HFFc6 (cell line): ENCODE data around the gene RAB18. TPM values are rescaled to one million over a fixed set of nuclear protein-coding genes. Genes with fewer than 3 reads are reported as not detected.
A peak's percentile ranks its signal among the peaks of the same experiment; 100 is the strongest.

Experiments used
- DNase-seq: peaks from one replicate; pipeline ENCODE4 v3.0.0-alpha.2; 2018
- H3K27ac Mint-ChIP-seq: 2 replicates; pipeline ENCODE4 v1.8.0; 2020; ENCODE audit warnings: mild to moderate bottlenecking, mixed read lengths
- H3K27me3 Mint-ChIP-seq: 2 replicates; pipeline ENCODE4 v1.8.0; 2021; ENCODE audit warnings: mild to moderate bottlenecking, moderate library complexity, mixed read lengths; ENCODE audit not compliant: insufficient read depth
- H3K36me3 Mint-ChIP-seq: 2 replicates; pipeline ENCODE4 v1.8.0; 2021; ENCODE audit warnings: low read depth, mixed read lengths
- H3K4me1 Mint-ChIP-seq: 2 replicates; pipeline ENCODE4 v1.8.0; 2020; ENCODE audit warnings: low read depth, mixed read lengths
- H3K4me3 Mint-ChIP-seq: 2 replicates; pipeline ENCODE4 v1.8.0; 2020; ENCODE audit warnings: mild to moderate bottlenecking, moderate library complexity, mixed read lengths
- H3K9me3 Mint-ChIP-seq: 2 replicates; pipeline ENCODE4 v1.8.0; 2020; ENCODE audit warnings: mild to moderate bottlenecking, mixed read lengths
- CTCF ChIP-seq: fragments of 200-600 bp; sonication (generic); IDR thresholded peaks from 2 replicates; pipeline ENCODE4 v1.5.0; 2021; ENCODE audit warnings: antibody characterized with exemption, mild to moderate bottlenecking
- long read RNA-seq: library from polyadenylated mRNA; unstranded; transcript quantifications from one replicate; pipeline ENCODE4 v2.0.0, GENCODE V29; 2019
- total RNA-seq, 6 experiments: library from RNA; stranded (reverse); fragmentation: NEBNext Ultra II Directional; extraction: Animal tissue kit (Norgen Biotek cat#: 25700); gene quantifications; 2 replicates in 1 of 6; 3 replicates in 5 of 6; pipeline ENCODE4 v1.2.3, GENCODE V29; 2021

Gene RAB18
- 100 to 1,000 TPM; 122 to 164 (median 144) TPM for total RNA-seq
- long read RNA-seq, full-length matches to known transcripts, result 159 of 176 reads
- long read RNA-seq, partial matches to known transcripts, result 13 of 176 reads
- long read RNA-seq, other reads (novel, unspliced or antisense), result 4 of 176 reads

DNA sequence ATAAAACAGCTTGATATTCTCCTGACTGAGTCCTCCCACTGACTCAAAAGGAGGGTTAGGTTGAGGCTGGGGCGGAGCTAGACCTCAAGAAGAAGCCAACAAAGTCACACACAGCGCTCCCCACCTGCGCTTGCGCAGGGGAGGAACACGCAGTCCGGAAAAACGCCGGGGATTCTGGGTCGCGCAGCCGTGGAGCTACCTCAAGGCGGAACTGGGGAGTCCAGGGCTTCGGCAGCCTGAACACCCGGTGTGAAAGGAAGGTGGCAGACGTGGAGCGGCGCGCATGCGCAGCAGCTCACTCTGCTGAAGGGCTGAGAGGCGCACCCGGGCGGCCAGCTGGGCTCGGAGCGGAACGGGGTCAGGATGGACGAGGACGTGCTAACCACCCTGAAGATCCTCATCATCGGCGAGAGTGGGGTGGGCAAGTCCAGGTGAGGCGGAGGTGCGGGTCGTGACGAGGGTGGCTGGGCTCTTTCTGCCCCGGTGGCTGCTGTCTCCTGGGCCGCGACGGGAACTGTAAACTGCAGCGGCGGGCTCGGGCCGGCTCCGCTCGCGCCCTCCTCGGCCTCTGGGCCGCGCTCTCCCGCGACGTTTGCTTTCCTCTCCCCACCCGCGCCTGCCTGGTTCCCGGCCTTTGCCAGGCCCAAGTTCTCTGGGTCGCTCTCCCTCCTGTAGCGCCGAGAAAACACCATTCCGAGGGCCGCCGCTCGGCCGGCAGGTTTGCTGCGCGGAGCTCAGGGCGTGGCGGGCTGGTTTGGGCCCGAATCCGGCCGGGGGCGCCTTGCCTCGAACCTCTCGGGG is at the start of gene RAB18:
Gene RAB18, plus strand, starts transcription at position 298 of the 801 bp plus-strand sequence. Its CDS starts 66 bp downstream, at position 364.
- peaks cover 40% of the 10 kb centered on the region for H3K4me1 Mint-ChIP-seq
- peak; percentile 98 for DNase-seq
- peaks cover 25% of the 10 kb centered on the region for H3K36me3 Mint-ChIP-seq
- TF ChIP-seq CTCF, result peak; percentile 18; the same call in 1 of the 2 replicates
- no peaks in the 10 kb centered on the region for H3K9me3 Mint-ChIP-seq
- peaks cover 16% of the 10 kb centered on the region for H3K27me3 Mint-ChIP-seq
- peak within 1 kb of the TSS; percentile 99 for H3K4me3 Mint-ChIP-seq
- H3K27ac Mint-ChIP-seq, result peak within 1 kb of the TSS; percentile 98

DNA sequence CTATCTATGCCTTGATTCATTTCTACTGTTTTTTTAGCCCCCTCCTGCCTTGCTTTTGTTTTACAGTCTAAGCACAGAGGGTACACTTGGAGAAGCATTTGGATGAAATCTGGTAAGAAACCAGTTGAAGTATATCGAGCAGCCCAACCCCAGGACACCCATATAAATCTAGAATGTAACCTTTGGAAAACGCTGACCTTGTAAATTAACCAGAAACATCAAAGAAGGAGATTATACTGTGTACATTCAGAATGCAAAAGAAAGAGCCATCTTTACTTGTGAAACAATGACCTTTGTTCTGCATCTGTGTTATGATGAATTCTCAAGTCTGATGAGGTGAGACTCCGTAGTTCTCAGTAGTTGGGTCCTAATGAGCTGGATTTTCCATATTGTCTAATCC is 49.3 kb upstream of the RAB18 start:
- no peaks in the 10 kb centered on the region for H3K4me1 Mint-ChIP-seq
- no peak for DNase-seq

DNA sequence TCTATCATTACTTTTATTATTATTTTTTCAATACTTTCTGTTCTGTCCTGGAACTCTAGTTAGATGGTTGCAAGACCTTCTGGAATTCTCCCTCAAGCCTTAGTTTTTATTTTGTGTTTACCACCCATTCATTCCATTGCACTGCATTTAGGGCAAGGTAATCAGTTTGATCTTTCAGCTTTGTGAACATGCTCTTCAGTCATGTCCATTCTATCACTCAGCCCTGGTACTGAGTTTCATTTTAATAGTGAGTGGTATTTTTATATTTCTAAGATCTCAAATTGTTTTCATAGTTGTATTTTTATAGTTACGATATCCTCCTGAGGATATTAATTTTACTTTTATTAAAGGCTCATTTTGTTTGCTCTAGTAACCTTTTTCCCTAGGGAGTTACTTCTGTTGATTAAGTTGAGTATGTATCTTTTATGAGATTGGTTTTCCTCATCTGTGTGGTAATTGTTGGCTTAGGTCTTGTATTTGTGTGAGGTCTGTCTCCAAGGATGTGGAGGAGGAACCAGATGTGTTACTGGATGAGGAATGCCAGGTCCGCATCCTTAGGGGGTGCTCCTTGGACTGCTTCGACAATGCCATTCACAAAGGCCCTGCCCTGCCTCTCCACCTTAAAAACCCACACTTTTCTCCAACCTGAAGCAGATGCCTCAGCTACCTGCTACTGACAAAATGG is 46.7 kb upstream of the RAB18 start:
- H3K4me1 Mint-ChIP-seq, result no peaks in the 10 kb centered on the region
- no peaks in the 10 kb centered on the region for H3K9me3 Mint-ChIP-seq
- H3K27me3 Mint-ChIP-seq, result peaks cover 5% of the 10 kb centered on the region
- H3K27ac Mint-ChIP-seq, result no peak overlapping the region
- no peak overlapping the region for H3K4me3 Mint-ChIP-seq
- no peak for TF ChIP-seq CTCF
- no peaks in the 10 kb centered on the region for H3K36me3 Mint-ChIP-seq
- no peak for DNase-seq

More for the DNA sequence above, 49.3 kb upstream of the RAB18 start:
- no peaks in the 10 kb centered on the region for H3K36me3 Mint-ChIP-seq
- H3K27me3 Mint-ChIP-seq, result peaks cover 5% of the 10 kb centered on the region
- H3K27ac Mint-ChIP-seq, result no peak overlapping the region
- H3K9me3 Mint-ChIP-seq, result no peaks in the 10 kb centered on the region
- no peak for TF ChIP-seq CTCF
- H3K4me3 Mint-ChIP-seq, result no peak overlapping the region

DNA sequence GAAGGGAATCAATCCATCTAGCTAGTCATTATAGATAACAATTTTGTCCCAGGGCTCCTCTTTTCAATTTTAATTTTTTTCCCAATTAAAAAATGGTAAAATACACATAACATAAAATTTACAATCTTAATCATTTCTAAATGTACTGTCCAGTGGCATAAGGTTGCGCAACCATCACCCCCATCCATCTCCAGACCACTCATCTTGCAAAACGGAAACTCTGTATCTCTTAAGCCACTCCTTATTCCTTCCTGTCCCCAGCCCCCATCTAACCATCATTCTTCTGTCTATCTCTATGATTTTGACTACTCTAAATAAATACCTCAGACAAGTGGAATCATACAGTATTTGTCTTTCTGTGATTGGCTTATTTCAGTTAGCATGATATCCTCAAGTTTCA is 46.1 kb upstream of the RAB18 start:
- H3K4me1 Mint-ChIP-seq, result no peaks in the 10 kb centered on the region
- no peak for DNase-seq
- no peaks in the 10 kb centered on the region for H3K9me3 Mint-ChIP-seq
- H3K27ac Mint-ChIP-seq, result no peak overlapping the region
- no peak overlapping the region for H3K4me3 Mint-ChIP-seq
- H3K36me3 Mint-ChIP-seq, result no peaks in the 10 kb centered on the region
- peaks cover 5% of the 10 kb centered on the region for H3K27me3 Mint-ChIP-seq
- no peak for TF ChIP-seq CTCF

- TF ChIP-seq CTCF, result no peak
- DNase-seq, result no peak
- Mint-ChIP-seq H3K27ac (no peak overlapping the region), H3K27me3 (peaks cover 22% of the 10 kb centered on the region), H3K9me3 (no peaks in the 10 kb centered on the region), H3K4me1 (no peaks in the 10 kb centered on the region), H3K36me3 (no peaks in the 10 kb centered on the region), H3K4me3 (no peak overlapping the region)
Observed at GRCh38 chr10:27461312-27461711, 42.8 kb upstream of the RAB18 start.
